GM12891 (cell line): ENCODE measurements around the gene RAET1L.

Experiments
- PAX5 ChIP-seq: IDR thresholded peaks from 2 replicates; pipeline ENCODE4 v1.6.1; 2011; ENCODE audit warnings: low read length, moderate library complexity, mild to moderate bottlenecking; ENCODE audit not compliant: insufficient read depth, severe bottlenecking
- POLR2A ChIP-seq: IDR thresholded peaks from 2 replicates; pipeline ENCODE4 v1.6.1; 2011; ENCODE audit warnings: low read depth, low read length, control low read depth
- POLR2AphosphoS5 ChIP-seq: IDR thresholded peaks from 2 replicates; pipeline ENCODE4 v1.6.1; 2011; ENCODE audit warnings: low read depth, low read length, control low read depth
- SPI1 ChIP-seq: IDR thresholded peaks from 2 replicates; pipeline ENCODE4 v1.6.1; 2011; ENCODE audit warnings: low read depth, low read length, control low read depth
- TAF1 ChIP-seq: IDR thresholded peaks from 2 replicates; pipeline ENCODE4 v1.6.1; 2011; ENCODE audit warnings: low read depth, low read length, control low read depth

- TF ChIP-seq POLR2A = no peak
- TF ChIP-seq POLR2AphosphoS5 = no peak
- TF ChIP-seq SPI1 = no peak
- TF ChIP-seq TAF1 = no peak
- TF ChIP-seq PAX5 = no peak
Observed at GRCh38 chr6:150043501-150044412, 18.4 kb upstream of the RAET1L start.
